ENCODE results near the gene SND1.
"Not testable (repeated sequence)": the region's sequence is repeated elsewhere in the genome, so short reads cannot be mapped to it uniquely, and the experiment has no call there.

SND1 gene

DNA sequence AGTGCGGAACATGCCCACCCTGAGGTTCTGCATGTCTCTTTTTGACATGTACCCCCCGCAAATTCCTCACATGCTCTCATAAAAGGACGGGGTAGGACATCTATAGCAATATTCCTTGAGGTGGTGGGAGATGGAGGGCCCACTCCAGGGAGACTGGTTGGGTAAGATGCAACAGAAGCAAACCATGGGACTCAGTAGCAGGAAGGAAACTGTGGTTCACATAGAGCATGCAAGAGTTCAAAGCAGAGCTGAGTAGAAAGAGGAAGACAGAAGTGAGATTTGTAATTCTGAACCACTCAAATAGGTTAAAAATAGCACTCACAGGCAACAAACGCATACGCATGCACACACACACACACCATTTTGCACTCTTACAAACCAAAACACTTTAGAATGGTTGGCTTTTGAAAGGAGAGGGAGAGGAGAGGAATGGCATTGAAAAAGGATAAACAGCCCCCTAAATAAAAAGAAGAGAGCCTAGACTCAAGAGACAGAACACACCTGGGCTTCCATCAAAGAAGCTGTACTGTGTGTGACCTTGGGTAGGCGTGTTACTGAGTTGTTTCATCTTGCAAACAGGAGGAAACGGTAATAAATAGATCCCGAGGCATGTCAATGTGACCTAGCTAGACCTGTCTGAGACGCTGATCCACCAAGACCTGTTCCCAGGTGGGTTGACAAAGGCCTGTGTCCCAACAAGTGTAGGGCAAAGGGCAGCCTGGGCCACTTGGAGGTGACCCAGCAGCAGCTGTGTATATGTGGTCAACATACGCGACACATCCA, 456.8 kb downstream of the SND1 start:
- Histone ChIP-seq H3K9me2 (replicated peaks; ENCODE audit: insufficient read depth, low read length) (no peaks in the 10 kb centered on the region), H3K9me3 (replicated peaks; ENCODE audit: insufficient read depth, low read length) (no peaks in the 10 kb centered on the region), H3K36me3 (replicated peaks; ENCODE audit: insufficient read depth, low read length) (no peaks in the 10 kb centered on the region), H3K4me3 (ENCODE audit: low read length) (peak overlapping the region; percentile 21), H2AFZ (ENCODE audit: low read length) (peak overlapping the region; percentile 22), H3K27me3 (replicated peaks; ENCODE audit: insufficient read depth, low read length) (no peaks in the 10 kb centered on the region), H3F3A (ENCODE audit: insufficient read depth, low read length) (peaks cover 48% of the 10 kb centered on the region), H3K79me2 (ENCODE audit: low read length) (no peaks in the 10 kb centered on the region), H3K4me1 (ENCODE audit: low read length) (peaks cover 62% of the 10 kb centered on the region), H3K27ac (ENCODE audit: low read length) (peak overlapping the region; percentile 92), H3K9ac (ENCODE audit: low read length) (peak overlapping the region; percentile 45), H3K4me2 (ENCODE audit: low read depth, low read length) (peak overlapping the region; percentile 72), H4K20me1 (ENCODE audit: insufficient read depth, low read length) (no peaks in the 10 kb centered on the region)
- TF ChIP-seq EZH2phosphoT487 (IDR thresholded peaks at IDR 0.05; ENCODE audit: low read length) (no peak), EZH2 (optimal IDR thresholded peaks at IDR 0.05; ENCODE audit: low read depth, low read length) (no peak)
- TF ChIP-seq, protein P1, sequence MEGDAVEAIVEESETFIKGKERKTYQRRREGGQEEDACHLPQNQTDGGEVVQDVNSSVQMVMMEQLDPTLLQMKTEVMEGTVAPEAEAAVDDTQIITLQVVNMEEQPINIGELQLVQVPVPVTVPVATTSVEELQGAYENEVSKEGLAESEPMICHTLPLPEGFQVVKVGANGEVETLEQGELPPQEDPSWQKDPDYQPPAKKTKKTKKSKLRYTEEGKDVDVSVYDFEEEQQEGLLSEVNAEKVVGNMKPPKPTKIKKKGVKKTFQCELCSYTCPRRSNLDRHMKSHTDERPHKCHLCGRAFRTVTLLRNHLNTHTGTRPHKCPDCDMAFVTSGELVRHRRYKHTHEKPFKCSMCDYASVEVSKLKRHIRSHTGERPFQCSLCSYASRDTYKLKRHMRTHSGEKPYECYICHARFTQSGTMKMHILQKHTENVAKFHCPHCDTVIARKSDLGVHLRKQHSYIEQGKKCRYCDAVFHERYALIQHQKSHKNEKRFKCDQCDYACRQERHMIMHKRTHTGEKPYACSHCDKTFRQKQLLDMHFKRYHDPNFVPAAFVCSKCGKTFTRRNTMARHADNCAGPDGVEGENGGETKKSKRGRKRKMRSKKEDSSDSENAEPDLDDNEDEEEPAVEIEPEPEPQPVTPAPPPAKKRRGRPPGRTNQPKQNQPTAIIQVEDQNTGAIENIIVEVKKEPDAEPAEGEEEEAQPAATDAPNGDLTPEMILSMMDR (IDR thresholded peaks at IDR 0.05; ENCODE audit: low read length) = no peak
- DNase-seq = peak; percentile 89

GRCh38 chr7:128109424-128109969, 457.5 kb downstream of the SND1 start:
- TF ChIP-seq, protein P1 (IDR thresholded peaks at IDR 0.05; ENCODE audit: low read length) = 0 out of 2 replicates have a peak, but pooled peaks have one; percentile 3
- H4K20me1 ChIP-seq (ENCODE audit: insufficient read depth, low read length) = not testable (repeated sequence)
- H3K4me2 ChIP-seq (ENCODE audit: low read depth, low read length) = peak overlapping the region; percentile 72

DNA sequence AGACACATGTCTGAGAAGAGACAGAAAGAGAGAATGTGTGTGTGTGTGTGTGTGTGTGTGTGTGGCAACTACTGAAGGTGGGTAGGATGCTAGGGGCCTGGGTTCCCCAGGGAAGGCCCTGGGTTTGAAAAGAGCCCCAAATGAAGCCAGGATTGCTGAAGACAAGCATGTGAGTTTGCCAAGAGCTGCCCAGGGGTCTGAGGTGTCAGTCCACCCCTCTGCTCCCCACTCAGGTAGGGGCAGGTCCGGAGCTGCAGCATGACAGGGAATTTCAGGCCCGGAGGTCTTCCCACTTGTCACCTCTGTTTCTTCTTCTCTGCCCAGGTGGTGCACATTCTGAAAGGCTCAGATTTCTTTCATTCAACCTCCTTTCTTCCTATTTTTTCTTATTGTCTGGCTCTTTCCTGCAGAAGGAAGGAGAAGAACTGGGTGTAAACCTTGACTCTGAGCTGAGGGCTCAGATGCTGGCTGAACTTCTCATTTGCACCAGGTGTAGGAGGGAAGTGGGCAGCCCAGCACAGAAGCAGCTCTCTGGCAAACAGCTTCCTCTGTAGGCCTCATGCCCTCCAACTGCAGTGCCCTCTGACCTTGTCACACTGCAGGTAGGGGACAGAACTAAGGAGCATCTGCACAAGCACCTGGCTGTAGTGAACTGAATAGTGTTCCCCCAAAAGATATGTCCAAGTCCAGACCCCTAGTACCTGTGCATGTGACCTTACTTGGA, 458.8 kb downstream of the SND1 start:
- Histone ChIP-seq H3K9me3 (replicated peaks; ENCODE audit: insufficient read depth, low read length) (no peaks in the 10 kb centered on the region), H4K20me1 (ENCODE audit: insufficient read depth, low read length) (no peaks in the 10 kb centered on the region), H3K9ac (ENCODE audit: low read length) (no peak overlapping the region), H3K27me3 (replicated peaks; ENCODE audit: insufficient read depth, low read length) (no peaks in the 10 kb centered on the region), H3K79me2 (ENCODE audit: low read length) (no peaks in the 10 kb centered on the region), H3K4me3 (ENCODE audit: low read length) (no peak overlapping the region), H3K27ac (ENCODE audit: low read length) (peak overlapping the region; percentile 42; the same call in 1 of the 2 replicates), H3F3A (ENCODE audit: insufficient read depth, low read length) (peaks cover 48% of the 10 kb centered on the region), H3K36me3 (replicated peaks; ENCODE audit: insufficient read depth, low read length) (no peaks in the 10 kb centered on the region), H2AFZ (ENCODE audit: low read length) (no peak overlapping the region), H3K4me2 (ENCODE audit: low read depth, low read length) (no peak overlapping the region), H3K4me1 (ENCODE audit: low read length) (peaks cover 62% of the 10 kb centered on the region), H3K9me2 (replicated peaks; ENCODE audit: insufficient read depth, low read length) (no peaks in the 10 kb centered on the region)
- peak; percentile 39 for DNase-seq
- TF ChIP-seq EZH2phosphoT487 (IDR thresholded peaks at IDR 0.05; ENCODE audit: low read length) (no peak), EZH2 (optimal IDR thresholded peaks at IDR 0.05; ENCODE audit: low read depth, low read length) (no peak)
- TF ChIP-seq, protein P1 (IDR thresholded peaks at IDR 0.05; ENCODE audit: low read length) = no peak

More at GRCh38 chr7:128109424-128109969, 457.5 kb downstream of the SND1 start:
- peak; percentile 10 for DNase-seq
- H3K9ac ChIP-seq (ENCODE audit: low read length) = peak overlapping the region; percentile 45; the same call in 1 of the 2 replicates
- H3F3A ChIP-seq (ENCODE audit: insufficient read depth, low read length) = peaks cover 48% of the 10 kb centered on the region
- H3K36me3 ChIP-seq (replicated peaks; ENCODE audit: insufficient read depth, low read length); H3K27me3 ChIP-seq (replicated peaks; ENCODE audit: insufficient read depth, low read length); H3K79me2 ChIP-seq (ENCODE audit: low read length); H3K9me2 ChIP-seq (replicated peaks; ENCODE audit: insufficient read depth, low read length); H3K9me3 ChIP-seq (replicated peaks; ENCODE audit: insufficient read depth, low read length): not testable (repeated sequence)
- H3K4me1 ChIP-seq (ENCODE audit: low read length) = peaks cover 62% of the 10 kb centered on the region
- H2AFZ ChIP-seq (ENCODE audit: low read length) = peak overlapping the region; percentile 22
- H3K4me3 ChIP-seq (ENCODE audit: low read length) = peak overlapping the region; percentile 21
- peak overlapping the region; percentile 92 for H3K27ac ChIP-seq (ENCODE audit: low read length)

All from MM.1S (cell line).